ENCODE measurements around the gene VSIG4.
"Not testable (repeated sequence)": the region's sequence is repeated elsewhere in the genome, so short reads cannot be mapped to it uniquely, and the experiment has no call there.

The VSIG4 gene

GRCh38 chrX:65975161-65975751 lies 64.6 kb downstream of the VSIG4 start:
- ATAC-seq: not testable (repeated sequence)

Data from activated CD4-positive, CD25-positive, alpha-beta regulatory T cell treated with anti-CD3 and anti-CD28 coated beads, Interleukin-2, amount 50 U/mL, for 24 hours (primary cell).